Renal pelvis (tissue), 4 donors: ENCODE results near the gene SLC2A4. TPM values are rescaled to one million over a fixed set of nuclear protein-coding genes. Genes with fewer than 3 reads are reported as not detected.
A peak's percentile ranks its signal among the peaks of the same experiment; 100 is the strongest.
"Not testable (repeated sequence)": the region's sequence is repeated elsewhere in the genome, so short reads cannot be mapped to it uniquely, and the experiment has no call there.

Experiments used
- DNase-seq: peaks from one replicate; pipeline ENCODE4 v3.0.0-alpha.2; 2013
- polyA plus RNA-seq, 3 donors: library from polyadenylated mRNA; unstranded; fragments of 120-200 nt; gene quantifications; one replicate each; pipeline ENCODE4 v1.2.1, GENCODE V29; 2013; ENCODE audit not compliant: insufficient read length in 3 of 3

Gene SLC2A4
- polyA plus RNA-seq, 3 donors, result 1.8 to 3.7 (median 2.5) TPM

- DNase-seq, result no peak
These were observed 41.1 kb downstream of the SLC2A4 start for GRCh38 chr17:7322520-7323194.

DNA sequence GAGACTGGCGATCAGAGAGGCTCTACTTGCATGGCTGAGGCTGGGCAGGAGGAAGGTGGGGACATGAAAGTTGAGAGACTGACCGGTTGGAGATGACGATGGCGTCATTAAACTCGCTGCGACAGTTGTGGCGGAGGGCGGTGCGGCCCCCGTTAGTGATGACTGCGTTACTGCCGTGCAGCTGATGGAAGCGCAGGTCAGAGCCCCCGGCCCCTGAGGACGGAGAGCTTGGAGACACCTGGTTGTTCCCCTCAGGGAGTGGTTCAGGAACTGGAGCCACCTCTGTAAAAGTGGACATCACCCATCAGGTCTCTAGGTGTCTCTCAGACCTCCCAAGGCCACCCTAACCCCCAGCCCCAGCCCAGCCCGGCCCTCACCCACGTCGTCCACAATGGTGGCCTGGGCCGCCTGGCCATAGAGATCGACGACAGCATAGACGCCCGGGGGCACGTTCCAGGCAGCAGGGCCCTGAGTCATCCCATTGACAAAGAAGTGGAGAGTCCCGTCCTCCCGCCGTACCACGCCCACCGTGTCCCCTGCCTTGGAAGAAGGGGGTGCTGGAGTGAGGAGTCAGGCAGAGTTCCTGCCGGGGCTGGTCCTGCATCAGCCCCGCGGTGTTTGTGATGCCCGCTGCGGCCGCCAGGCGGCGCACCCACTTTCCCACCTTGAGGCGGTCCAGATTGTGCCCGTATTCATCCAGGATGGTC lies 42.4 kb downstream of the SLC2A4 start:
- DNase-seq, result no peak

- DNase-seq, result no peak
These were observed 42.9 kb downstream of the SLC2A4 start for GRCh38 chr17:7324438-7324779.

DNA sequence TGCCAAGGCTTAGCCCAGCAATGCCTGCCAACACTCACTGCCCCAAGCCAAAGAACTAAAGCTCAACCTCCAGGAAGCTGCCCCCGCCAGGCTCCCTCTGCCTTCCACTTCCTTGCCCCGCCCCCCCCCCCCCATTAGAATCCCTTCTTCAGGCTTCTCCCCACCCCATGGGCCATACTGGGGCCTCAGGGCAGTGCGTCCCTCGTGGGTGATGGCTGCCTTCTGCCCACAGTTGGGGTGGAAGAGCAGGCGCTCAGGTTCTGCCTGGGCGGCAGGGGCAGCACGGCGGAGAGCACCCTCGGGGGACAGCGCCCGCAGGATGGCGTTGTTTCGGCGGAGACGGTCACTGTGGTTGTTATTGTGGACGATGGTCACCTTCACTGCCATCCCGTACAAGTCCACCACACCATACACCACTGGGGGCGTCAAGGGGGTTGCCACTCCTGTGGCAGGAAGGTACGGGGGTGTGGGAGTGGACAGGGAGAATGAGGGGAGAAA lies 43.6 kb downstream of the SLC2A4 start:
- DNase-seq, result no peak

- no peak for DNase-seq
These were observed 44.7 kb downstream of the SLC2A4 start for GRCh38 chr17:7326186-7326585.

GRCh38 chr17:7327056-7327455 lies 45.5 kb downstream of the SLC2A4 start:
- DNase-seq, result no peak

- DNase-seq, result no peak
These were observed 46.0 kb downstream of the SLC2A4 start for GRCh38 chr17:7327501-7327900.

DNA sequence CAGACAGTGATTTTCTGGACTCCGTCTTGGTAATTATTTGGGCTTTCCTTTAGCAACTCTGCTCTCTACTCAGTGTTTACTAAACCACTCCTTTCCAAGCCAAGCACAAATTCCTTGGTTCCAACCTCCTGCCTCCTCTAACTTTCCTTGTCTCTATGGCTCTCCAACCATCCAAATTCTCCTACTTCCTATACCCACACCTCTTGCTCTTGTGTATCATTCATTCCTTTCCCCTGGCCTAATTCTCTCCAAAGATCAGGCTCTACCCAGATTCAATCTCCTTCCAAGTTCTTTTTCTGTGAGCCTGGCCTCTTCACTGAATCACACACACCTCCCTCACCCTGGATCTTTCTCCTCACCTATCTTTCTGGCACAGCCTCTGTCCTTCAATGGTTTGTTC lies 46.5 kb downstream of the SLC2A4 start:
- DNase-seq, result no peak

DNA sequence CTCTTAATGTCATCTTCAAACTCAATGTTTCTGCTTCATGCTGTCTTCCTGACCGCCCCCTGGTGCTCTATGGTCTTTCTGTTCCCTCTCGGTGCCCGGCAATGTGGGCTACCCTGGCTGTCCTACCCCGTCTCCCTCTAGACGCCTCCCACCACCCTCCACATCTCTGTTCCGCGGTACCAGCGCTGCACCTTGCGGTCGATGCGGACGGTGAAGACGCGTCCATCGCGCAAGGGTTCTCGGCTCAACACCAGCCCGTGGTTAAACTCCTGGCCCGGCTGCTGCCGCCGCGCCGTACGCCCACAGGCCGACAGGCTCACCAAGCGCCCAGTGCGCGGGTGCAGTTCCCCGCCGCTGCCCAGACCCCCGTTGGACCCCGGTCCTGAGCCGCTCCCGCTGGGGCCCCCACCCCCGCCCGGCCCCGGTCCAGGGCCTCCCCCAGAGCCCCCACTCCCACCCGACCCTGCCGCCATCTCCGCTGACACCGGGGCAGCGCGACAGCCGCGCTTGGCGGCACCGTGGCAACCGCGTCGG lies 47.4 kb downstream of the SLC2A4 start, which contains the start of gene NEURL4:
NEURL4 (minus strand) TSS at position 496 of the 534 bp plus-strand sequence; CDS start at position 473, 23 bp downstream.
- DNase-seq, result no peak

GRCh38 chr17:7329374-7329996 lies 48.0 kb downstream of the SLC2A4 start:
- peak; percentile 99 for DNase-seq

- peak; percentile 86 for DNase-seq
These were observed 48.6 kb downstream of the SLC2A4 start for GRCh38 chr17:7329997-7330637.

- no peak for DNase-seq
These were observed 49.1 kb downstream of the SLC2A4 start for GRCh38 chr17:7330638-7331015.

DNA sequence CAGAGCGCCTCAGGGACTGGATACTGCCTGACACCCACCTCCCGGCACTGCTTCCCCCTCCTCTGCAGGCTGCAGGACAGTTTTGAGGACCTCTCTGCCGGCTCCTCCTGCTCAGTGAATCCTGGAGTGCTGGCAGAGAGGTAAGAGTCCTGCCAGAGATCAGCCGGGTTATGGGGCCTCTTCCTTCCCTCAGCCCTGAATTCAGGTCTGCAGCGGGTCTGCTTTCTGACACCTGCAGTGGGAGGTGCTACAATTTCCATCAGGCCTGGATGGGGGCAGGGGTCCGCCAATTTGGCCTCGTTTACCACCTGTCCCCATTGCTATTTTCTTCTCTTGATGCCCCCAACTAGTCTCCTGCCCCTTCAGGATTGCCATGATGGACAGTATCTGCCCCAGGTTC lies 50.6 kb downstream of the SLC2A4 start:
- DNase-seq, result no peak

DNA sequence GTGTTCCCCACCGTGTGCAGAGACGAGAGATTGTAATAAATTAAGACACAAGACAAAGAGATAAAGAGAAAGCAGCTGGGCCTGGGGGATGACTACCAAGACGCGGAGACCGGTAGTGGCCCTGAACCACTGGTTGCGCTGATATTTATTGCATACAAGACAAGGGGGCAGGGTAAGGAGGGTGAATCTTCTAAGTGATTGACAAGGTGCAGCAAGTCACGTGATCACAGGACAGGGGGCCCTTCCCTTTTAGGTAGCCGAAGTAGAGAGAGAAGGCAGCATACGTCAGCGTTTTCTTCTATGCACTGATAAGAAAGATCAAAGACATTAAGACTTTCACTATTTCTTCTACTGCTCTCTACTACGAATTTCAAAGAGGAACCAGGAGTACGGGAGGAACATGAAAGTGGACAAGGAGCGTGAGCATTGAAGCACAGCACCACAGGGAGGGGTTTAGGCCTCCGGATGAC lies 51.1 kb downstream of the SLC2A4 start:
- not testable (repeated sequence) for DNase-seq

DNA sequence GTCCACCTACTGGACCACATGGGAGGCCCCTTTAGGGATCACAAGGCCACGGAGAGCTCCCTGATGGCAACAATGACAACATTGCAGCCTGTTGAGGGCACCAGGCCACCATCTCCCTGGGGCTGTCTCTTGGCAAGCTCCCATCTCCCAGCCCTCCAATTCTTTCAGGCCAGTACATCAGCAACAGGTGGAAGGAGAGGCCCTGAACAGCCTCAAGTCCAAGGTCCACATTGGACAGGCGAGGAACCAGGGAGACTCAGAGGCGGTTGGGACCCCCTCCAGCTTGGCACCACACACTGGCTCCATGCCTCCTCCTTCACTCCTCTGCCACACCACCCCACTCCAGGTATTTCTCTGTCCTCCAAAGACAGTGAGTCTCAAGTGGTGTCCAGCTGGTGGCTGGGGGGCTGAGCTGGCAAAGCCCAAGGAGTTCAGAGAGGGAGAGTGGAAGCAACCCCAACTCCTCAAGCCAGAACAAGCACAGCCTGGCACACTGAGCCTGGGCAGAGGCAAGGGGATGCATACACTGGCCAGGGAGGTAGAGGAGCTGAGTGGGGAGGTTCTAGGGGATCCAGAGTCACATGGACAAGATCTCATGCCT lies 53.5 kb downstream of the SLC2A4 start:
- no peak for DNase-seq

DNA sequence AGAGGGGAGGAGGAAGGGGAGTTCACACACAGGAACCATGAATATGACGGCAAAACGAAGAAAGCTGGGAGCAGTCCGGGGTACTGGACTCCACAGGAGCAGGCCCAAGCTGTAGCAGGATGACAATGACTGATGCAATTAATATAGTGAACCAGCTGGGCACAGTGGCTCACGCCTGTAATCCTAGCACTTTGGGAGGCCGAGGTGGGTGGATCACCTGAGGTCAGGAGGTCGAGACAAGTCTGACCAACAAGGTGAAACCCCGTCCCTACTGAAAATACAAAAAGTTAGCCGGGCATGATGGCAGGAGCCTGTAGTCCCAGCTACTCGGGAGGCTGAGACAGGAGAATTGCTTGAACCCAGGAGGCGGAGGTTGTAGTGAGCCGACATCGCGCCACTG lies 54.2 kb downstream of the SLC2A4 start:
- DNase-seq, result not testable (repeated sequence)

GRCh38 chr17:7336240-7337175 lies 55.0 kb downstream of the SLC2A4 start, which contains the start of gene ACAP1:
Gene ACAP1 (plus strand): TSS chr17:7336529. CDS start chr17:7336735, 206 bp downstream.
- DNase-seq, result no peak

DNA sequence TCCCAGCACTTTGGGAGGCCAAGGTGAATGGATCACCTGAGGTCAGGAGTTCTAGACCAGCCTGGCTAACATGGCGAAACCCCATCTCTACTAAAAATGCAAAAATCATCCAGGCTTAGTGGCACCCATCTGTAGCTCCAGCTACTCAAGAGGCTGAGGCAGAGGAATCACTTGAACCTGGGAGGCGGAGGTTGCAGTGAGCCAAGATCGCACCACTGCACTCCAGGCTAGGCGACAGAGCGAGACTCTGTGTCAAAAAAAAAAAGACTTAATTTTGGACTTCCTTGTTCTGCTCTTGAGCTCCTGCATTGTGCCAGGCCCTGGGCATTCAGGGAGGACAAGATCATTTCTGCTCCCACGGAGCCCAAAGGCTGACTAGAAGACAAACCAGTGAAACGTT lies 56.1 kb downstream of the SLC2A4 start:
- not testable (repeated sequence) for DNase-seq
